Measurements from ENCODE around the gene ZNF526. TPM values are rescaled to one million over a fixed set of nuclear protein-coding genes. Genes with fewer than 3 reads are reported as not detected.

ZNF526 gene
- total and polyA plus RNA-seq, 9 of the 15 experiments (the other 6 are each of a cell fraction or from before 2014, with no cell fraction given), result 1.3 to 17.9 (median 6.2) TPM

DNA sequence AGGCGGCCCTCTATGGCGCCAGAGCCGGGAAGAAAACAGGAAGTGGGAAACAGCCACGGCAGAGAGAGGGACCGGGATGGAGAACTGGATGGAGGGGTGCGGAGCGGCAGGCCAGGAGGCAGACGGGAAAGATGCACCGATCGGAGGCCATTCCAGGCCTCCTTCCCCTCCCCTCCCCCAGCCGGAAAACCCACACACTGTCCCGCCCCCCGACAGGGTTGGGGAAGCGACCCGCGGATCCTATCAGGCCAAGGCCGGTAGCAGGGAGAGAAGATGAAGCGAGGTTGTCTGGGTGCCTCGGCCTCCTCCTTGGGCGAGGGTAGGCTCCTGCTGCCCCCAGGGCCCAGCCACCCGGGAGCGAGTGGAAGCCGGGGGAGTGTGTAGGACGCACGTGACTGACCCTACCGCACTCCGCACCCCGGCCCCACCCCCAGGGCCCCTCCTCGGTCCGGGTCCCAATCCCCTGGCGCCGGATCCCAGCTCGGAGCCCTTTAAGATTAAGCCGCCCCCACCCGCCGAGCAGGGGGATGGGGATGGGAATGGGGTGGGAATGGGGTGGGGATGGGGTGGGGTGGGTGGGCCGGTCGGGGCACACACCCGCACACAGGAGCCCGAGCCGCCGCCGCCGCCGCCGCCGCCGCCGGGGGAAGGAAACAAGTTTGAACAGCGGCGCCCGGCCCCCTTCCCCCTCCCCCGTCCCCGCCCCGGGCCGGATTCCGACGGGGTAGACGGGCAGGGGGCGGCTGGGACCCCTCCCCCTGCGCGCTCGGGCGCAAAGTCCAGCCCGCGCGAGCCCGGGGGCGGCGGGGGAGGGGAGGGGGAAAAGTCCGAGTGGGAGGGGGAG lies 33.4 kb downstream of the ZNF526 start (continued):
- TF ChIP-seq ETS2 (tag; IDR thresholded peaks at IDR 0.05; ENCODE audit: borderline replicate concordance, poor library complexity, severe bottlenecking), result no peak
- TF ChIP-seq, protein P1, sequence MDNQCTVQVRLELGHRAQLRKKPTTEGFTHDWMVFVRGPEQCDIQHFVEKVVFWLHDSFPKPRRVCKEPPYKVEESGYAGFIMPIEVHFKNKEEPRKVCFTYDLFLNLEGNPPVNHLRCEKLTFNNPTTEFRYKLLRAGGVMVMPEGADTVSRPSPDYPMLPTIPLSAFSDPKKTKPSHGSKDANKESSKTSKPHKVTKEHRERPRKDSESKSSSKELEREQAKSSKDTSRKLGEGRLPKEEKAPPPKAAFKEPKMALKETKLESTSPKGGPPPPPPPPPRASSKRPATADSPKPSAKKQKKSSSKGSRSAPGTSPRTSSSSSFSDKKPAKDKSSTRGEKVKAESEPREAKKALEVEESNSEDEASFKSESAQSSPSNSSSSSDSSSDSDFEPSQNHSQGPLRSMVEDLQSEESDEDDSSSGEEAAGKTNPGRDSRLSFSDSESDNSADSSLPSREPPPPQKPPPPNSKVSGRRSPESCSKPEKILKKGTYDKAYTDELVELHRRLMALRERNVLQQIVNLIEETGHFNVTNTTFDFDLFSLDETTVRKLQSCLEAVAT (IDR thresholded peaks at IDR 0.05), result 0 out of 4 replicates have a peak, but pooled peaks of 1 of the 2 experiments have one; percentile 24
- no peak for TF ChIP-seq ZNF586 (CRISPR knock-in tag; conservative IDR thresholded peaks at IDR 0.05)
- TF ChIP-seq MIER1 (IDR thresholded peaks at IDR 0.05; ENCODE audit: low read depth), result no peak
- peak; percentile 98 for TF ChIP-seq SPI1 (IDR thresholded peaks at IDR 0.05; ENCODE audit: borderline replicate concordance, low read depth, low read length)
- TF ChIP-seq ZNF408 (CRISPR knock-in tag; IDR thresholded peaks at IDR 0.05; ENCODE audit: low read depth), result no peak
- no peak for TF ChIP-seq ZNF217 (CRISPR knock-in tag; IDR thresholded peaks at IDR 0.05)
- TF ChIP-seq CAMTA2 (CRISPR knock-in tag; conservative IDR thresholded peaks at IDR 0.05), result no peak
- no peak for TF ChIP-seq ESRRB (CRISPR knock-in tag; IDR thresholded peaks at IDR 0.05; ENCODE audit: borderline replicate concordance)
- no peak for TF ChIP-seq CBX8 (IDR thresholded peaks at IDR 0.05; ENCODE audit: borderline replicate concordance, extremely low read depth, low read depth, low read length, poor library complexity, severe bottlenecking)
- no peak for TF ChIP-seq CHCHD3 (CRISPR knock-in tag; IDR thresholded peaks at IDR 0.05)
- TF ChIP-seq BACH1 (tag; IDR thresholded peaks at IDR 0.05), result no peak
- no peak for TF ChIP-seq SIX5 (IDR thresholded peaks at IDR 0.05; ENCODE audit: borderline replicate concordance in 1 of 2, insufficient read depth in 1 of 2, low read depth in 1 of 2, low read length in 2 of 2)
- no peak for TF ChIP-seq SOX6 (IDR thresholded peaks at IDR 0.05)
- TF ChIP-seq SAP30 (IDR thresholded peaks at IDR 0.05; ENCODE audit: borderline replicate concordance, insufficient read depth, low read depth, low read length, poor library complexity, severe bottlenecking), result no peak
- TF ChIP-seq PRPF4 (IDR thresholded peaks at IDR 0.05; ENCODE audit: insufficient read depth, low read depth, low read length, poor library complexity, severe bottlenecking), result no peak
- TF ChIP-seq, protein P2, sequence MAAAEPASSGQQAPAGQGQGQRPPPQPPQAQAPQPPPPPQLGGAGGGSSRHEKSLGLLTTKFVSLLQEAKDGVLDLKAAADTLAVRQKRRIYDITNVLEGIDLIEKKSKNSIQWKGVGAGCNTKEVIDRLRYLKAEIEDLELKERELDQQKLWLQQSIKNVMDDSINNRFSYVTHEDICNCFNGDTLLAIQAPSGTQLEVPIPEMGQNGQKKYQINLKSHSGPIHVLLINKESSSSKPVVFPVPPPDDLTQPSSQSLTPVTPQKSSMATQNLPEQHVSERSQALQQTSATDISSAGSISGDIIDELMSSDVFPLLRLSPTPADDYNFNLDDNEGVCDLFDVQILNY (CRISPR knock-in tag; IDR thresholded peaks at IDR 0.05), result no peak
- no peak for TF ChIP-seq SMARCE1 (IDR thresholded peaks at IDR 0.05)
- TF ChIP-seq, protein P3, sequence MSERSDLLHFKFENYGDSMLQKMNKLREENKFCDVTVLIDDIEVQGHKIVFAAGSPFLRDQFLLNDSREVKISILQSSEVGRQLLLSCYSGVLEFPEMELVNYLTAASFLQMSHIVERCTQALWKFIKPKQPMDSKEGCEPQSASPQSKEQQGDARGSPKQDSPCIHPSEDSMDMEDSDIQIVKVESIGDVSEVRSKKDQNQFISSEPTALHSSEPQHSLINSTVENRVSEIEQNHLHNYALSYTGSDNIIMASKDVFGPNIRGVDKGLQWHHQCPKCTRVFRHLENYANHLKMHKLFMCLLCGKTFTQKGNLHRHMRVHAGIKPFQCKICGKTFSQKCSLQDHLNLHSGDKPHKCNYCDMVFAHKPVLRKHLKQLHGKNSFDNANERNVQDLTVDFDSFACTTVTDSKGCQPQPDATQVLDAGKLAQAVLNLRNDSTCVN (CRISPR knock-in tag; IDR thresholded peaks at IDR 0.05), result no peak
- TF ChIP-seq TCFL5 (CRISPR knock-in tag; conservative IDR thresholded peaks at IDR 0.05), result no peak
- no peak; the same call in 1 of the 2 replicates for TF ChIP-seq ZNF589 (CRISPR knock-in tag; IDR thresholded peaks at IDR 0.05; ENCODE audit: low read depth)
- TF ChIP-seq ZNF830 (CRISPR knock-in tag; IDR thresholded peaks at IDR 0.05), result no peak
- no peak for TF ChIP-seq PYGO2 (tag; IDR thresholded peaks at IDR 0.05)

Measured in K562 (cell line).